ENCODE data around the gene TDRD10.

DNA sequence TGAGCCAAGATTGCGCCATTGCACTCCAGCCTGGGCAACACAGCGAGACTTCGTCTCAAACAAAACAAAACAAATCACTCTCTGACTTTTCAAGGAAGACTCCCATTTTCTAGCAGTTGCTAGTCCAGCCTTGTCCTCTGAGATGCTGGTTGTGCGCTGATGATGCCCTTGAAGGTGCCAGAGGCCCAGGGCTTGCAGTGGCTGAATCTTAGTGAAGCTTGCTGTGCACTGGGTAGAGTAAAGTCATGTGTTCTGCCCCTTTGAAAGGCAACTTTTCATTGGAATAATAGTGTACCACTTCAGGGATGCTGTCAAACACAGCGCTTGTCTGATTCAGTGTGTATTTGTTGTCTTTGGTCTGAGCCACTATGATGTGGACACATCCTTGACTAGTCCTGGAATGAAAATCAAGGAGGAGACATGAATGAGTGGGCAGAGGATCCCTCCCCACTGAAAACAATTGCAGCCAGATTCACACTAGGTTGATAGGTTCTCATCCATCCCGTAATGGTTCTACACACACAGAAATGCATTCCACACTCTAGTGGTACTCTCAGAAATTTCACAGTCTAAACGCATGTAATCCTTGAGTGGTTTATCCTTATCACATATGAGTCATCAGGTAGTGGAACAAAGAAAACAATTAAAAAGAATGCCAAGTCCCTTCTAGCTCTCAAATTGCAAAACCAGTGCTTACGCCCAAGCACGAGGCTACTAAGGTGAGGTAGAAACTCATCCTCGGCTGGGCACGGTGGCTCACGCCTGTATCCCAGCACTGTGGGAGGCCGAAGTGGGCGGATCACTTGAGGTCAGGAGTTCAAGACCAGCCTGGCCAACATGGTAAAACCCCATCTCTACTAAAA is 17.8 kb upstream of the TDRD10 start:
- TF ChIP-seq, protein P1, sequence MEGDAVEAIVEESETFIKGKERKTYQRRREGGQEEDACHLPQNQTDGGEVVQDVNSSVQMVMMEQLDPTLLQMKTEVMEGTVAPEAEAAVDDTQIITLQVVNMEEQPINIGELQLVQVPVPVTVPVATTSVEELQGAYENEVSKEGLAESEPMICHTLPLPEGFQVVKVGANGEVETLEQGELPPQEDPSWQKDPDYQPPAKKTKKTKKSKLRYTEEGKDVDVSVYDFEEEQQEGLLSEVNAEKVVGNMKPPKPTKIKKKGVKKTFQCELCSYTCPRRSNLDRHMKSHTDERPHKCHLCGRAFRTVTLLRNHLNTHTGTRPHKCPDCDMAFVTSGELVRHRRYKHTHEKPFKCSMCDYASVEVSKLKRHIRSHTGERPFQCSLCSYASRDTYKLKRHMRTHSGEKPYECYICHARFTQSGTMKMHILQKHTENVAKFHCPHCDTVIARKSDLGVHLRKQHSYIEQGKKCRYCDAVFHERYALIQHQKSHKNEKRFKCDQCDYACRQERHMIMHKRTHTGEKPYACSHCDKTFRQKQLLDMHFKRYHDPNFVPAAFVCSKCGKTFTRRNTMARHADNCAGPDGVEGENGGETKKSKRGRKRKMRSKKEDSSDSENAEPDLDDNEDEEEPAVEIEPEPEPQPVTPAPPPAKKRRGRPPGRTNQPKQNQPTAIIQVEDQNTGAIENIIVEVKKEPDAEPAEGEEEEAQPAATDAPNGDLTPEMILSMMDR (IDR thresholded peaks at IDR 0.05): no peak
- no peak for TF ChIP-seq EP300 (IDR thresholded peaks at IDR 0.05)
- TF ChIP-seq POLR2AphosphoS5 (IDR thresholded peaks at IDR 0.05): no peak
- no peak for TF ChIP-seq POLR2A (IDR thresholded peaks at IDR 0.05)
